HG03280 (cell line): ENCODE measurements around the gene LRP5.
A peak's percentile ranks its signal among the peaks of the same experiment; 100 is the strongest.
"Not testable (repeated sequence)": the region's sequence is repeated elsewhere in the genome, so short reads cannot be mapped to it uniquely, and the experiment has no call there.

Experiments used
- ATAC-seq: cut with Tn5 transposase; IDR thresholded peaks from one replicate; pipeline ENCODE4 v1.9.1; 2021; ENCODE audit warnings: mild to moderate bottlenecking, moderate library complexity; ENCODE audit not compliant: unreplicated experiment

The LRP5 gene

GRCh38 chr11:68460741-68461574 is 148.6 kb downstream of the LRP5 start, which contains the start of gene PPP6R3:
PPP6R3 (plus strand) TSS chr11:68460752; CDS start chr11:68537665, 76,913 bp downstream.
- peak; percentile 40 for ATAC-seq

- no peak for ATAC-seq
Observed at GRCh38 chr11:68461575-68461917, 149.2 kb downstream of the LRP5 start.

GRCh38 chr11:68463714-68464113 is 151.3 kb downstream of the LRP5 start:
- no peak for ATAC-seq

- no peak for ATAC-seq
Observed at GRCh38 chr11:68467201-68467834, 154.9 kb downstream of the LRP5 start.

GRCh38 chr11:68468217-68468828 is 155.9 kb downstream of the LRP5 start:
- no peak for ATAC-seq

GRCh38 chr11:68469122-68469521 is 156.7 kb downstream of the LRP5 start:
- no peak for ATAC-seq

- no peak for ATAC-seq
Observed at GRCh38 chr11:68469642-68470041, 157.3 kb downstream of the LRP5 start.

GRCh38 chr11:68470304-68470811 is 158.0 kb downstream of the LRP5 start:
- ATAC-seq: no peak

- ATAC-seq: no peak
Observed at GRCh38 chr11:68471360-68472340, 159.3 kb downstream of the LRP5 start.

- no peak for ATAC-seq
Observed at GRCh38 chr11:68472778-68473177, 160.4 kb downstream of the LRP5 start.

- no peak for ATAC-seq
Observed at GRCh38 chr11:68473693-68474092, 161.3 kb downstream of the LRP5 start.

- ATAC-seq: not testable (repeated sequence)
Observed at GRCh38 chr11:68475626-68476025, 163.2 kb downstream of the LRP5 start.

GRCh38 chr11:68479390-68479789 is 167.0 kb downstream of the LRP5 start:
- ATAC-seq: no peak

GRCh38 chr11:68480193-68480592 is 167.8 kb downstream of the LRP5 start:
- ATAC-seq: no peak

GRCh38 chr11:68480852-68481510 is 168.6 kb downstream of the LRP5 start:
- ATAC-seq: no peak

GRCh38 chr11:68481579-68482240 is 169.3 kb downstream of the LRP5 start:
- ATAC-seq: no peak

GRCh38 chr11:68488623-68489022 is 176.2 kb downstream of the LRP5 start:
- ATAC-seq: no peak

- no peak for ATAC-seq
Observed at GRCh38 chr11:68495220-68495729, 182.9 kb downstream of the LRP5 start.

GRCh38 chr11:68495872-68496271 is 183.5 kb downstream of the LRP5 start:
- no peak for ATAC-seq
